ENCODE measurements around the gene PALMD.

Gene PALMD

GRCh38 chr1:99644279-99645004 lies 1.5 kb upstream of the PALMD start:
- Histone ChIP-seq H3K4me1 (ENCODE audit: control insufficient read depth, insufficient read depth, low read length) (peaks cover 9% of the 10 kb centered on the region), H3K4me3 (ENCODE audit: insufficient read depth, low read depth, low read length) (no peak overlapping the region), H3K9me3 (ENCODE audit: control insufficient read depth, low read length) (no peaks in the 10 kb centered on the region), H3K27ac (ENCODE audit: insufficient read depth, low read depth, low read length, poor library complexity, severe bottlenecking) (no peak overlapping the region), H3K36me3 (ENCODE audit: control insufficient read depth, insufficient read depth, low read length) (no peaks in the 10 kb centered on the region), H3K27me3 (ENCODE audit: control insufficient read depth, insufficient read depth, low read length, poor library complexity, severe bottlenecking) (no peaks in the 10 kb centered on the region)
- 85 to 94% methylated on average over 2 of the region's 2 CpGs for WGBS, 2 experiments

DNA sequence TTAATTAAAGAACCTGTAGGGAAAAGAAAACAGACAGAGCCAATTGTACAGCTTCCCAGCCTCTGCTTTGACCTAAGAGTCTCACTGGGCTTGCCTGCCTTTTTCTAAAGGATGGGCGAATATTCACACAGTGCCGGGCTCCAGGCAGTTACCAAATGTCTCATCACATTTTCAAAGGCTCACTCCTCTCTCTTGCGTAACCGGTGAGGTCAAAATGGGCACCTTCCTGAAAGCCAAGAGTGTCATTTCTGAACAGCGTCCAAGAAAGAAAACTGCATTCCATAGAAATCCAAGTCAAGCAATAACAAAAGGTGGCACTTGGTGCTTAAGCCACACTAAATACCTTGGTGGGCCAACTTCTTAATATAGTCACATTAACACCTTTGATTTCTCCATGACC lies 710 bp upstream of the PALMD start:
- Histone ChIP-seq H3K4me3 (ENCODE audit: insufficient read depth, low read depth, low read length) (no peak overlapping the region), H3K36me3 (ENCODE audit: control insufficient read depth, insufficient read depth, low read length) (no peaks in the 10 kb centered on the region), H3K27ac (ENCODE audit: insufficient read depth, low read depth, low read length, poor library complexity, severe bottlenecking) (no peak overlapping the region), H3K4me1 (ENCODE audit: control insufficient read depth, insufficient read depth, low read length) (peaks cover 9% of the 10 kb centered on the region), H3K9me3 (ENCODE audit: control insufficient read depth, low read length) (no peaks in the 10 kb centered on the region), H3K27me3 (ENCODE audit: control insufficient read depth, insufficient read depth, low read length, poor library complexity, severe bottlenecking) (no peaks in the 10 kb centered on the region)
- 90 to 91% methylated on average over 5 of the region's 5 CpGs for WGBS, 2 experiments

GRCh38 chr1:99646868-99647267 lies 955 bp downstream of the PALMD start:
- Histone ChIP-seq H3K9me3 (ENCODE audit: control insufficient read depth, low read length) (no peaks in the 10 kb centered on the region), H3K27ac (ENCODE audit: insufficient read depth, low read depth, low read length, poor library complexity, severe bottlenecking) (no peak overlapping the region), H3K4me3 (ENCODE audit: insufficient read depth, low read depth, low read length) (no peak overlapping the region), H3K4me1 (ENCODE audit: control insufficient read depth, insufficient read depth, low read length) (peaks cover 13% of the 10 kb centered on the region), H3K36me3 (ENCODE audit: control insufficient read depth, insufficient read depth, low read length) (no peaks in the 10 kb centered on the region), H3K27me3 (ENCODE audit: control insufficient read depth, insufficient read depth, low read length, poor library complexity, severe bottlenecking) (no peaks in the 10 kb centered on the region)
- WGBS, 2 experiments, result 85 to 88% methylated on average over 5 of the region's 5 CpGs

DNA sequence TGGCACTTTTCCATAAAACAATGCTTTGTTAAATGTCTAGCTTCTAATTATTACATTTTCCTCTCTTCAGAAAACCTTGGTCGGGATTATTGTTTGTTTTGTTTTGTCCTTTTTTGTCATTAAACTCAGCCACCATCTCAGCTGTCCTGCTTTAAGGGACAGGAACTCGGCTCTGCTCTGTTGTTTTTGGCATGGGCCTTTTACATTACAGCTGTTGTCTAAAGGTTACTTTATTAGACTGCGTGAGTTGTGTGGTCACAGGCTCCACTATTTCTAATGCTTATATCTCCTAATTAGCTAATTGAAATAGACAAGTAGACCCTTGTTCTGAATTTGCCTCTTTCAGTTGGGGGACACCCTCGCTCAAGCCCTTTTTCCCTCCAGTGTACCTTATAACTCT lies 1.6 kb downstream of the PALMD start:
- no peaks in the 10 kb centered on the region for H3K27me3 ChIP-seq (ENCODE audit: control insufficient read depth, insufficient read depth, low read length, poor library complexity, severe bottlenecking)
- no peak overlapping the region for H3K27ac ChIP-seq (ENCODE audit: insufficient read depth, low read depth, low read length, poor library complexity, severe bottlenecking)
- H3K4me1 ChIP-seq (ENCODE audit: control insufficient read depth, insufficient read depth, low read length), result peaks cover 13% of the 10 kb centered on the region
- no peaks in the 10 kb centered on the region for H3K9me3 ChIP-seq (ENCODE audit: control insufficient read depth, low read length)
- H3K4me3 ChIP-seq (ENCODE audit: insufficient read depth, low read depth, low read length), result no peak overlapping the region
- 96 to 98% methylated on average over 3 to 4 of the region's 4 CpGs for WGBS, 2 experiments
- no peaks in the 10 kb centered on the region for H3K36me3 ChIP-seq (ENCODE audit: control insufficient read depth, insufficient read depth, low read length)

DNA sequence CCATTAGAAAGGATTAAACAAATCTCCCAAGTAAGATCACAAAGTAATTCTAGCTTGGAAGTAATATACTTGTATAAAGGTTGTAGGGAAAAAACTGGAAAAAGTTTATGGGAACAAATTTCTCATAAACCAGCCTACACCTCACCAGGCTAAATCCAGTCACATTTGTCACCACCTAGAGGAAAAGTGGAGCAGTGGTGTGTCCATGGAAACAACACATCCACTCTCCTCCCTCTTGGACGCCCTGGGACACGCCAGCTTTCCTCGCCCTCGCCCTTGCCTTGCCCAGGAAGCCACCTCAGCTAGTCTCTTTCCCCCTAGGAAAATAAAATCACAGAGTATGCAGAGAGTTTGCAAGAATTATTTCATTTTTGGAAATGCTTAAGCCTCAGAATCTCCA lies 2.2 kb downstream of the PALMD start:
- no peak overlapping the region for H3K27ac ChIP-seq (ENCODE audit: insufficient read depth, low read depth, low read length, poor library complexity, severe bottlenecking)
- WGBS, 2 experiments, result 85 to 97% methylated on average over 4 of the region's 4 CpGs
- no peaks in the 10 kb centered on the region for H3K36me3 ChIP-seq (ENCODE audit: control insufficient read depth, insufficient read depth, low read length)
- H3K27me3 ChIP-seq (ENCODE audit: control insufficient read depth, insufficient read depth, low read length, poor library complexity, severe bottlenecking), result no peaks in the 10 kb centered on the region
- peaks cover 13% of the 10 kb centered on the region for H3K4me1 ChIP-seq (ENCODE audit: control insufficient read depth, insufficient read depth, low read length)
- no peaks in the 10 kb centered on the region for H3K9me3 ChIP-seq (ENCODE audit: control insufficient read depth, low read length)
- H3K4me3 ChIP-seq (ENCODE audit: insufficient read depth, low read depth, low read length), result no peak overlapping the region

GRCh38 chr1:99650030-99650429 lies 4.1 kb downstream of the PALMD start:
- no peaks in the 10 kb centered on the region for H3K27me3 ChIP-seq (ENCODE audit: control insufficient read depth, insufficient read depth, low read length, poor library complexity, severe bottlenecking)
- peaks cover 13% of the 10 kb centered on the region for H3K4me1 ChIP-seq (ENCODE audit: control insufficient read depth, insufficient read depth, low read length)
- no peak overlapping the region for H3K27ac ChIP-seq (ENCODE audit: insufficient read depth, low read depth, low read length, poor library complexity, severe bottlenecking)
- no peaks in the 10 kb centered on the region for H3K9me3 ChIP-seq (ENCODE audit: control insufficient read depth, low read length)
- H3K36me3 ChIP-seq (ENCODE audit: control insufficient read depth, insufficient read depth, low read length), result no peaks in the 10 kb centered on the region
- WGBS, 2 experiments, result 73 to 83% methylated on average over 2 of the region's 2 CpGs
- no peak overlapping the region for H3K4me3 ChIP-seq (ENCODE audit: insufficient read depth, low read depth, low read length)

- Histone ChIP-seq H3K9me3 (ENCODE audit: control insufficient read depth, low read length) (no peaks in the 10 kb centered on the region), H3K4me3 (ENCODE audit: insufficient read depth, low read depth, low read length) (no peak overlapping the region), H3K27ac (ENCODE audit: insufficient read depth, low read depth, low read length, poor library complexity, severe bottlenecking) (no peak overlapping the region), H3K27me3 (ENCODE audit: control insufficient read depth, insufficient read depth, low read length, poor library complexity, severe bottlenecking) (no peaks in the 10 kb centered on the region), H3K4me1 (ENCODE audit: control insufficient read depth, insufficient read depth, low read length) (peaks cover 10% of the 10 kb centered on the region), H3K36me3 (ENCODE audit: control insufficient read depth, insufficient read depth, low read length) (no peaks in the 10 kb centered on the region)
- WGBS, 2 experiments, result 40% methylated on average over 2 of the region's 3 CpGs; no CpG with 5 or more reads in 1 of the 2 experiments
These were observed 5.0 kb downstream of the PALMD start for GRCh38 chr1:99650773-99651437.

DNA sequence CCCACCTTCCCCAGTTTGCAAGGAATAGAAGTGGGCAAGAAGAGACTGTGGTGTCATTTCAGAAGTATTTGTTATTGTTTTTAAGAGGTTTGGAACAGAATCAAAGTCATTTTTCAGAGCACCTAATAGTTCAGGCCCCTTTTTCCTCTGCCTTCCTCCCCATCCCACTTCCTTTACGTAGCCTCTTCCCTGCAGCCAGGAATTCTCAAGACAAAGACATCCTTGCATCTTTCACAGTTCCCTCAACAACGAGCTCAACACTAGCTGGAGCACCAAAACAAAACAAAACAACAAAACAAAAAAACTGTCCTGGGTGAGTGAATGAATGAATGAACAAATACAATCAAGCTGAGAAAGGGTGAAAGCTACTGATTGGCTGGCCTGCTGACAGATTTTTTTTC lies 7.0 kb downstream of the PALMD start:
- 4 to 11% methylated on average over 2 of the region's 2 CpGs for WGBS, 2 experiments
- H3K27ac ChIP-seq (ENCODE audit: insufficient read depth, low read depth, low read length, poor library complexity, severe bottlenecking), result peak overlapping the region; percentile 93
- peaks cover 3% of the 10 kb centered on the region for H3K4me1 ChIP-seq (ENCODE audit: control insufficient read depth, insufficient read depth, low read length)
- no peaks in the 10 kb centered on the region for H3K9me3 ChIP-seq (ENCODE audit: control insufficient read depth, low read length)
- H3K4me3 ChIP-seq (ENCODE audit: insufficient read depth, low read depth, low read length), result no peak overlapping the region
- no peaks in the 10 kb centered on the region for H3K27me3 ChIP-seq (ENCODE audit: control insufficient read depth, insufficient read depth, low read length, poor library complexity, severe bottlenecking)
- H3K36me3 ChIP-seq (ENCODE audit: control insufficient read depth, insufficient read depth, low read length), result no peaks in the 10 kb centered on the region

- Histone ChIP-seq H3K27ac (ENCODE audit: insufficient read depth, low read depth, low read length, poor library complexity, severe bottlenecking) (no peak overlapping the region), H3K9me3 (ENCODE audit: control insufficient read depth, low read length) (no peaks in the 10 kb centered on the region), H3K4me1 (ENCODE audit: control insufficient read depth, insufficient read depth, low read length) (peaks cover 3% of the 10 kb centered on the region), H3K36me3 (ENCODE audit: control insufficient read depth, insufficient read depth, low read length) (no peaks in the 10 kb centered on the region), H3K4me3 (ENCODE audit: insufficient read depth, low read depth, low read length) (no peak overlapping the region), H3K27me3 (ENCODE audit: control insufficient read depth, insufficient read depth, low read length, poor library complexity, severe bottlenecking) (no peaks in the 10 kb centered on the region)
- WGBS, 2 experiments, result 89 to 96% methylated on average over 3 of the region's 3 CpGs
These were observed 9.5 kb downstream of the PALMD start for GRCh38 chr1:99655376-99655775.

DNA sequence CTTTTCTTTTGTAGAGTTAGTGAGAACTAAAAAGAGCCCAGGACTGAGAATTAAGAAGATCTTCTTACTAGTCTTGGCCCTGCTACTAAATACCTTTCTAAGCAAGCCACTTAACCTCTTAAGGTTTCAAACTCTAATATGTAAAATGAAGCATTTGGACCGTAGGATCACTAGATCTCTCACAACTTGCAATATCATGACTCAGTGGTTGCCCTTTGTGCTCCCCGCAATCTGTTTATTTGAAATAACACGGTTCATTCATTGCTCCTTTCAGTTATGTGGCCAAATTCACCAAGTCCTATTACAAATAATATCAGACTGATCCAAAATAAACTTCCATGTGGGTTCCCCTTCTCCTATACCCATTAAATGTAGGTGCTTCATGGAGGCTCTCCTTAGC lies 10.8 kb downstream of the PALMD start:
- Histone ChIP-seq H3K4me1 (ENCODE audit: control insufficient read depth, insufficient read depth, low read length) (no peaks in the 10 kb centered on the region), H3K27ac (ENCODE audit: insufficient read depth, low read depth, low read length, poor library complexity, severe bottlenecking) (no peak overlapping the region), H3K36me3 (ENCODE audit: control insufficient read depth, insufficient read depth, low read length) (no peaks in the 10 kb centered on the region), H3K9me3 (ENCODE audit: control insufficient read depth, low read length) (no peaks in the 10 kb centered on the region), H3K4me3 (ENCODE audit: insufficient read depth, low read depth, low read length) (no peak overlapping the region), H3K27me3 (ENCODE audit: control insufficient read depth, insufficient read depth, low read length, poor library complexity, severe bottlenecking) (no peaks in the 10 kb centered on the region)
- WGBS, 2 experiments, result 95% methylated on average over 3 of the region's 3 CpGs
